HS-27A (cell line): ENCODE measurements around the gene CAPN13.

Experiments
- DNase-seq: peaks from one replicate; pipeline ENCODE4 v3.0.0-alpha.2; 2012; ENCODE audit warnings: low read depth, missing footprints

The CAPN13 gene

GRCh38 chr2:30807249-30807648 is at the start of gene CAPN13:
TSS of gene CAPN13 (minus strand) at chr2:30807446. CDS start at chr2:30787325, 20,121 bp downstream.
- no peak for DNase-seq

GRCh38 chr2:30847841-30848240 is 40.6 kb upstream of the CAPN13 start:
- no peak for DNase-seq

GRCh38 chr2:30847329-30847728 is 40.1 kb upstream of the CAPN13 start:
- no peak for DNase-seq

GRCh38 chr2:30828586-30828985 is 21.3 kb upstream of the CAPN13 start:
- DNase-seq: no peak

- DNase-seq: no peak
Observed at GRCh38 chr2:30826916-30827315, 19.7 kb upstream of the CAPN13 start.

- no peak for DNase-seq
Observed at GRCh38 chr2:30826481-30826880, 19.2 kb upstream of the CAPN13 start.

GRCh38 chr2:30823452-30823851 is 16.2 kb upstream of the CAPN13 start:
- no peak for DNase-seq

- DNase-seq: no peak
Observed at GRCh38 chr2:30821960-30822359, 14.7 kb upstream of the CAPN13 start.

GRCh38 chr2:30820381-30821055 is 13.3 kb upstream of the CAPN13 start:
- no peak for DNase-seq

GRCh38 chr2:30809938-30810337 is 2.7 kb upstream of the CAPN13 start:
- no peak for DNase-seq

- no peak for DNase-seq
Observed at GRCh38 chr2:30808695-30809094, 1.4 kb upstream of the CAPN13 start.

- no peak for DNase-seq
Observed at GRCh38 chr2:30803281-30803680, 4.0 kb downstream of the CAPN13 start.

GRCh38 chr2:30802611-30803010 is 4.6 kb downstream of the CAPN13 start:
- DNase-seq: no peak

GRCh38 chr2:30801821-30802455 is 5.3 kb downstream of the CAPN13 start:
- DNase-seq: no peak

GRCh38 chr2:30800159-30800558 is 7.1 kb downstream of the CAPN13 start:
- no peak for DNase-seq

- no peak for DNase-seq
Observed at GRCh38 chr2:30799366-30799765, 7.9 kb downstream of the CAPN13 start.

GRCh38 chr2:30798536-30798991 is 8.7 kb downstream of the CAPN13 start:
- no peak for DNase-seq

GRCh38 chr2:30797381-30798015 is 9.7 kb downstream of the CAPN13 start:
- DNase-seq: no peak

- DNase-seq: no peak
Observed at GRCh38 chr2:30796699-30797098, 10.5 kb downstream of the CAPN13 start.

- no peak for DNase-seq
Observed at GRCh38 chr2:30792521-30792920, 14.7 kb downstream of the CAPN13 start.

GRCh38 chr2:30790879-30791278 is 16.4 kb downstream of the CAPN13 start:
- no peak for DNase-seq

- DNase-seq: no peak
Observed at GRCh38 chr2:30789670-30790210, 17.5 kb downstream of the CAPN13 start.
